Subcutaneous abdominal adipose tissue (tissue), 5 donors: ENCODE results near the gene PCBD2.

Source experiments
- H3K27ac ChIP-seq: one replicate; pipeline ENCODE4 v1.7.0; 2013; ENCODE audit warnings: low read depth, mild to moderate bottlenecking, inconsistent platforms, low read length, moderate library complexity
- H3K27me3 ChIP-seq, 5 donors: one replicate each; pipeline ENCODE4 v1.7.0; 2013; ENCODE audit warnings: low read length in 5 of 5, inconsistent platforms in 1 of 5; ENCODE audit not compliant: control insufficient read depth in 5 of 5, insufficient read depth in 4 of 5
- H3K36me3 ChIP-seq, 5 donors: one replicate each; pipeline ENCODE4 v1.7.0; 2013; ENCODE audit warnings: low read length in 5 of 5; ENCODE audit not compliant: control insufficient read depth in 5 of 5, insufficient read depth in 5 of 5
- H3K4me1 ChIP-seq, 5 donors: one replicate each; pipeline ENCODE4 v1.7.0; 2013; ENCODE audit warnings: low read length in 5 of 5, mild to moderate bottlenecking in 3 of 5, moderate library complexity in 1 of 5; ENCODE audit not compliant: control insufficient read depth in 5 of 5, insufficient read depth in 5 of 5
- H3K4me3 ChIP-seq, 5 donors: one replicate each; pipeline ENCODE4 v1.7.0; 2013; ENCODE audit warnings: low read length in 5 of 5, low read depth in 1 of 5
- H3K9ac ChIP-seq, 5 donors: one replicate each; pipeline ENCODE4 v1.7.0; 2013; ENCODE audit warnings: low read length in 5 of 5, mild to moderate bottlenecking in 4 of 5, moderate library complexity in 3 of 5
- H3K9me3 ChIP-seq, 5 donors: one replicate each; pipeline ENCODE4 v1.7.0; 2013; ENCODE audit warnings: low read length in 5 of 5; ENCODE audit not compliant: control insufficient read depth in 5 of 5
- donor health status: healthy.
- donor health status: healthy.
- donor health status: healthy.
- donor health status: healthy.
- donor health status: healthy.

PCBD2 gene

GRCh38 chr5:134932508-134932907 lies 27.6 kb downstream of the PCBD2 start:
- H3K27ac ChIP-seq: no peak overlapping the region
- H3K36me3 ChIP-seq: peaks cover 7 to 26% (median 13%) of the 10 kb centered on the region in 5 donors

GRCh38 chr5:134934202-134934601 lies 29.3 kb downstream of the PCBD2 start:
- no peak overlapping the region for H3K9ac ChIP-seq
- no peaks in the 10 kb centered on the region for H3K9me3 ChIP-seq
- peaks cover 7 to 31% (median 14%) of the 10 kb centered on the region in 5 donors for H3K36me3 ChIP-seq
- peaks cover 0 to 5% (median 0%) of the 10 kb centered on the region in 5 donors for H3K4me1 ChIP-seq
- H3K4me3 ChIP-seq: no peak overlapping the region
- no peaks in the 10 kb centered on the region for H3K27me3 ChIP-seq
- no peak overlapping the region for H3K27ac ChIP-seq

More at GRCh38 chr5:134932508-134932907, 27.6 kb downstream of the PCBD2 start:
- H3K4me3 ChIP-seq: no peak overlapping the region
- H3K27me3 ChIP-seq: no peaks in the 10 kb centered on the region
- no peak overlapping the region for H3K9ac ChIP-seq
- H3K4me1 ChIP-seq: no peaks in the 10 kb centered on the region
- H3K9me3 ChIP-seq: no peaks in the 10 kb centered on the region

GRCh38 chr5:134935711-134936602 lies 31.0 kb downstream of the PCBD2 start:
- H3K27ac ChIP-seq: no peak overlapping the region
- no peaks in the 10 kb centered on the region for H3K9me3 ChIP-seq
- peaks cover 0 to 5% (median 0%) of the 10 kb centered on the region in 5 donors for H3K4me1 ChIP-seq
- peaks cover 3 to 24% (median 7%) of the 10 kb centered on the region in 5 donors for H3K36me3 ChIP-seq
- H3K4me3 ChIP-seq: no peak overlapping the region
- H3K27me3 ChIP-seq: no peaks in the 10 kb centered on the region
- no peak overlapping the region for H3K9ac ChIP-seq

- Histone ChIP-seq H3K4me3 (no peak overlapping the region), H3K9ac (no peak overlapping the region), H3K27me3 (no peaks in the 10 kb centered on the region), H3K36me3 (peaks cover 3 to 24% (median 7%) of the 10 kb centered on the region in 5 donors), H3K27ac (no peak overlapping the region), H3K9me3 (no peaks in the 10 kb centered on the region), H3K4me1 (peaks cover 0 to 5% (median 0%) of the 10 kb centered on the region in 5 donors)
Measured at GRCh38 chr5:134937526-134937925, 32.6 kb downstream of the PCBD2 start.

GRCh38 chr5:134938030-134938429 lies 33.1 kb downstream of the PCBD2 start:
- Histone ChIP-seq H3K27ac (no peak overlapping the region), H3K4me3 (no peak overlapping the region), H3K4me1 (peaks cover 0 to 5% (median 0%) of the 10 kb centered on the region in 5 donors), H3K27me3 (no peaks in the 10 kb centered on the region), H3K9me3 (no peaks in the 10 kb centered on the region), H3K9ac (no peak overlapping the region), H3K36me3 (peaks cover 3 to 24% (median 7%) of the 10 kb centered on the region in 5 donors)

GRCh38 chr5:134939500-134939899 lies 34.6 kb downstream of the PCBD2 start:
- H3K9ac ChIP-seq: no peak overlapping the region
- no peaks in the 10 kb centered on the region for H3K27me3 ChIP-seq
- no peak overlapping the region for H3K27ac ChIP-seq
- peaks cover 0 to 18% (median 5%) of the 10 kb centered on the region in 5 donors for H3K36me3 ChIP-seq
- peaks cover 0 to 5% (median 0%) of the 10 kb centered on the region in 5 donors for H3K4me1 ChIP-seq
- no peaks in the 10 kb centered on the region for H3K9me3 ChIP-seq
- no peak overlapping the region for H3K4me3 ChIP-seq

- H3K9me3 ChIP-seq: no peaks in the 10 kb centered on the region
- no peaks in the 10 kb centered on the region for H3K4me1 ChIP-seq
- peaks cover 0 to 5% (median 2%) of the 10 kb centered on the region in 5 donors for H3K36me3 ChIP-seq
- H3K4me3 ChIP-seq: no peak overlapping the region
- H3K27ac ChIP-seq: no peak overlapping the region
- H3K9ac ChIP-seq: no peak overlapping the region
- H3K27me3 ChIP-seq: no peaks in the 10 kb centered on the region
Measured at GRCh38 chr5:134943547-134943946, 38.6 kb downstream of the PCBD2 start.

- no peak overlapping the region for H3K27ac ChIP-seq
- peaks cover 0 to 5% (median under 1%) of the 10 kb centered on the region in 5 donors for H3K36me3 ChIP-seq
- no peak overlapping the region for H3K9ac ChIP-seq
- no peaks in the 10 kb centered on the region for H3K27me3 ChIP-seq
- H3K4me3 ChIP-seq: no peak overlapping the region
- H3K4me1 ChIP-seq: peaks cover 0 to 4% (median 0%) of the 10 kb centered on the region in 5 donors
- no peaks in the 10 kb centered on the region for H3K9me3 ChIP-seq
Measured at GRCh38 chr5:134944630-134945029, 39.7 kb downstream of the PCBD2 start.

GRCh38 chr5:134945041-134945440 lies 40.1 kb downstream of the PCBD2 start:
- H3K4me1 ChIP-seq: peaks cover 0 to 4% (median 0%) of the 10 kb centered on the region in 5 donors
- H3K9ac ChIP-seq: no peak overlapping the region
- no peak overlapping the region for H3K27ac ChIP-seq
- no peak overlapping the region for H3K4me3 ChIP-seq
- no peaks in the 10 kb centered on the region for H3K9me3 ChIP-seq
- no peaks in the 10 kb centered on the region for H3K27me3 ChIP-seq
- peaks cover 0 to 2% (median 0%) of the 10 kb centered on the region in 5 donors for H3K36me3 ChIP-seq

- no peaks in the 10 kb centered on the region for H3K27me3 ChIP-seq
- no peak overlapping the region for H3K4me3 ChIP-seq
- H3K9me3 ChIP-seq: peaks cover 0 to 1% (median 0%) of the 10 kb centered on the region in 5 donors
- H3K9ac ChIP-seq: no peak overlapping the region
- H3K4me1 ChIP-seq: peaks cover 0 to 4% (median 0%) of the 10 kb centered on the region in 5 donors
- H3K36me3 ChIP-seq: peaks cover 0 to 5% (median 0%) of the 10 kb centered on the region in 5 donors
- no peak overlapping the region for H3K27ac ChIP-seq
Measured at GRCh38 chr5:134948911-134949310, 44.0 kb downstream of the PCBD2 start.
